ENCODE results near the gene TBC1D23.

- no peak for TF ChIP-seq TSHZ2 (CRISPR knock-in tag; IDR thresholded peaks at IDR 0.05)
- TF ChIP-seq ZFP30 (CRISPR knock-in tag; IDR thresholded peaks at IDR 0.05): no peak
- no peak for TF ChIP-seq PATZ1 (CRISPR knock-in tag; IDR thresholded peaks at IDR 0.05; ENCODE audit: borderline replicate concordance)
- no peak for TF ChIP-seq ARNTL (CRISPR knock-in tag; IDR thresholded peaks at IDR 0.05; ENCODE audit: borderline replicate concordance, low read depth)
- TF ChIP-seq PPARA (CRISPR knock-in tag; IDR thresholded peaks at IDR 0.05; ENCODE audit: borderline replicate concordance): no peak
- no peak for TF ChIP-seq TCF4 (CRISPR knock-in tag; IDR thresholded peaks at IDR 0.05; ENCODE audit: borderline replicate concordance)
- TF ChIP-seq ZNF565 (CRISPR knock-in tag; conservative IDR thresholded peaks at IDR 0.05; ENCODE audit: low read depth): no peak
- no peak for TF ChIP-seq ESRRG (CRISPR knock-in tag; IDR thresholded peaks at IDR 0.05)
- TF ChIP-seq CSRNP3 (CRISPR knock-in tag; IDR thresholded peaks at IDR 0.05): no peak
- TF ChIP-seq CREB5 (CRISPR knock-in tag; IDR thresholded peaks at IDR 0.05; ENCODE audit: low read depth): no peak
- no peak for TF ChIP-seq ZFP3 (CRISPR knock-in tag; IDR thresholded peaks at IDR 0.05)
- TF ChIP-seq ZNF70 (CRISPR knock-in tag; IDR thresholded peaks at IDR 0.05): no peak
- no peak for TF ChIP-seq GLIS3 (CRISPR knock-in tag; IDR thresholded peaks at IDR 0.05)
Observed at GRCh38 chr3:100333970-100334487, 73.2 kb downstream of the TBC1D23 start.

All from SK-N-SH treated with all-trans-retinoic acid at 6 μM for 48 hours (cell line).